Measurements from ENCODE around the gene GAB4.

DNA sequence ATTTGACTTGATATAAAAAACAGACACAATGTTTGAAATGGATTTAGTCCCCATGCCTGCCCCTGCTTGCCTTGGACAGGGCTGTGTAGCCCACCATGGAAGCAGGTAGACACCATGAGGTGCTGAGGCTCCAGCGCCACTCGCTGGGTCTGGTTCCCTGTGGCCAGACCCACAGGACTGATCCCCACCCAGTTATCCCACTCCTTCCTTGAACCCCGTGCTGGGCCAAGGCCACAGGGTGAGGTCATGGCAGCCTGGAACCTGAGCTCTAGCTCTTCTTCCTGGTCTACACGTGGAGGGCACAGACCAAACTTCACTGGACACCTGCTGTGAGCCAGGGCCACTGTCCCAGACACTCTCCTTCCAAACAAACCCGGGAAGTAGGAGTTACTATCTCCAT lies 42.5 kb downstream of the GAB4 start:
- TF ChIP-seq, protein P1, sequence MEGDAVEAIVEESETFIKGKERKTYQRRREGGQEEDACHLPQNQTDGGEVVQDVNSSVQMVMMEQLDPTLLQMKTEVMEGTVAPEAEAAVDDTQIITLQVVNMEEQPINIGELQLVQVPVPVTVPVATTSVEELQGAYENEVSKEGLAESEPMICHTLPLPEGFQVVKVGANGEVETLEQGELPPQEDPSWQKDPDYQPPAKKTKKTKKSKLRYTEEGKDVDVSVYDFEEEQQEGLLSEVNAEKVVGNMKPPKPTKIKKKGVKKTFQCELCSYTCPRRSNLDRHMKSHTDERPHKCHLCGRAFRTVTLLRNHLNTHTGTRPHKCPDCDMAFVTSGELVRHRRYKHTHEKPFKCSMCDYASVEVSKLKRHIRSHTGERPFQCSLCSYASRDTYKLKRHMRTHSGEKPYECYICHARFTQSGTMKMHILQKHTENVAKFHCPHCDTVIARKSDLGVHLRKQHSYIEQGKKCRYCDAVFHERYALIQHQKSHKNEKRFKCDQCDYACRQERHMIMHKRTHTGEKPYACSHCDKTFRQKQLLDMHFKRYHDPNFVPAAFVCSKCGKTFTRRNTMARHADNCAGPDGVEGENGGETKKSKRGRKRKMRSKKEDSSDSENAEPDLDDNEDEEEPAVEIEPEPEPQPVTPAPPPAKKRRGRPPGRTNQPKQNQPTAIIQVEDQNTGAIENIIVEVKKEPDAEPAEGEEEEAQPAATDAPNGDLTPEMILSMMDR (IDR thresholded peaks at IDR 0.05), result no peak
- TF ChIP-seq POLR2A (IDR thresholded peaks at IDR 0.05), result no peak
